ENCODE measurements around the gene TRIM2.

TRIM2 gene

DNA sequence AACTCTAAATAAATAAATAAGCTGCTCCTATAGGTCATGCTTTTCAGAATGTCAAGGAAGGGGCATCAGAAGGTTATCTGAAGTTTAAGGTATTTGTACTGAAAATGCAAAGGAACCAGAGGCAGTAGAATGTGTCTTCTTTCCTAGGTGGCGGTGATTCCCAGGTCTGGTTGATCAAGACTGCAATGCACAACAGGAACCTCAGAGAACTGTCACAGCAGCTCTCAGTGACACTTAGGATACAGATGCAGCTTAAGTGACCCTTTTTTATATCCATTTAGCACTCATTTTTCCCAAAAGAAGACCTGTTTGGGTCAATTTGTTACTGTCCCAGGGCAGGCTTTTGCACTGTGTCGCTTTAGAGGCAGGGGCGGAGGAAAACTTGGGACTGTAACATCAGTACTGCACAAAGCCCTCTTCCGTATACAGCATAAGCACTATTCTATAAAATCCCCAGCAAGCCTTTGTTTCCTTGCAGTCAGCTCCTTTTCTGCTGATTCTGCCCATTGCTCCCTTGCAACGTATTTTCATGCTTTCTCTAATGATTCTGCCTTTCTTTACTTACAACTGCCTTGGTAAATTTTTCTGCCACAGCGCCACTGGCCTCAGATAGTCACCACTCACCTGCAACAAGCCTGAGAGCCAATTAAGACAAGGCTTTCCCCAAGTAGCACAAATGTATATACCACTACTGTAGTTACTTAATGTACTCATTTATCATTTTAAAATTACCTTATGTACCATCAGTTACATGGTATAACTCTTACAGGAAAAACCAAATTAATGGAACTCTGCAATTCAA, 138.7 kb downstream of the TRIM2 start:
- TF ChIP-seq, protein P1, sequence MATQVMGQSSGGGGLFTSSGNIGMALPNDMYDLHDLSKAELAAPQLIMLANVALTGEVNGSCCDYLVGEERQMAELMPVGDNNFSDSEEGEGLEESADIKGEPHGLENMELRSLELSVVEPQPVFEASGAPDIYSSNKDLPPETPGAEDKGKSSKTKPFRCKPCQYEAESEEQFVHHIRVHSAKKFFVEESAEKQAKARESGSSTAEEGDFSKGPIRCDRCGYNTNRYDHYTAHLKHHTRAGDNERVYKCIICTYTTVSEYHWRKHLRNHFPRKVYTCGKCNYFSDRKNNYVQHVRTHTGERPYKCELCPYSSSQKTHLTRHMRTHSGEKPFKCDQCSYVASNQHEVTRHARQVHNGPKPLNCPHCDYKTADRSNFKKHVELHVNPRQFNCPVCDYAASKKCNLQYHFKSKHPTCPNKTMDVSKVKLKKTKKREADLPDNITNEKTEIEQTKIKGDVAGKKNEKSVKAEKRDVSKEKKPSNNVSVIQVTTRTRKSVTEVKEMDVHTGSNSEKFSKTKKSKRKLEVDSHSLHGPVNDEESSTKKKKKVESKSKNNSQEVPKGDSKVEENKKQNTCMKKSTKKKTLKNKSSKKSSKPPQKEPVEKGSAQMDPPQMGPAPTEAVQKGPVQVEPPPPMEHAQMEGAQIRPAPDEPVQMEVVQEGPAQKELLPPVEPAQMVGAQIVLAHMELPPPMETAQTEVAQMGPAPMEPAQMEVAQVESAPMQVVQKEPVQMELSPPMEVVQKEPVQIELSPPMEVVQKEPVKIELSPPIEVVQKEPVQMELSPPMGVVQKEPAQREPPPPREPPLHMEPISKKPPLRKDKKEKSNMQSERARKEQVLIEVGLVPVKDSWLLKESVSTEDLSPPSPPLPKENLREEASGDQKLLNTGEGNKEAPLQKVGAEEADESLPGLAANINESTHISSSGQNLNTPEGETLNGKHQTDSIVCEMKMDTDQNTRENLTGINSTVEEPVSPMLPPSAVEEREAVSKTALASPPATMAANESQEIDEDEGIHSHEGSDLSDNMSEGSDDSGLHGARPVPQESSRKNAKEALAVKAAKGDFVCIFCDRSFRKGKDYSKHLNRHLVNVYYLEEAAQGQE (IDR thresholded peaks at IDR 0.05; ENCODE audit: insufficient read depth in 1 of 2, low read depth in 2 of 2, low read length in 2 of 2) = no peak
- no peak for TF ChIP-seq SIN3A (IDR thresholded peaks at IDR 0.05; ENCODE audit: borderline replicate concordance, insufficient read depth, low read length)
- TF ChIP-seq POLR2AphosphoS5 (IDR thresholded peaks at IDR 0.05; ENCODE audit: low read depth, low read length) = no peak
- no peak for TF ChIP-seq FOXP2 (optimal IDR thresholded peaks at IDR 0.05; ENCODE audit: borderline replicate concordance, extremely low read depth, extremely low read length, insufficient read depth)
- no peak for TF ChIP-seq TAF1 (IDR thresholded peaks at IDR 0.05; ENCODE audit: borderline replicate concordance, insufficient read depth, low read length)

DNA sequence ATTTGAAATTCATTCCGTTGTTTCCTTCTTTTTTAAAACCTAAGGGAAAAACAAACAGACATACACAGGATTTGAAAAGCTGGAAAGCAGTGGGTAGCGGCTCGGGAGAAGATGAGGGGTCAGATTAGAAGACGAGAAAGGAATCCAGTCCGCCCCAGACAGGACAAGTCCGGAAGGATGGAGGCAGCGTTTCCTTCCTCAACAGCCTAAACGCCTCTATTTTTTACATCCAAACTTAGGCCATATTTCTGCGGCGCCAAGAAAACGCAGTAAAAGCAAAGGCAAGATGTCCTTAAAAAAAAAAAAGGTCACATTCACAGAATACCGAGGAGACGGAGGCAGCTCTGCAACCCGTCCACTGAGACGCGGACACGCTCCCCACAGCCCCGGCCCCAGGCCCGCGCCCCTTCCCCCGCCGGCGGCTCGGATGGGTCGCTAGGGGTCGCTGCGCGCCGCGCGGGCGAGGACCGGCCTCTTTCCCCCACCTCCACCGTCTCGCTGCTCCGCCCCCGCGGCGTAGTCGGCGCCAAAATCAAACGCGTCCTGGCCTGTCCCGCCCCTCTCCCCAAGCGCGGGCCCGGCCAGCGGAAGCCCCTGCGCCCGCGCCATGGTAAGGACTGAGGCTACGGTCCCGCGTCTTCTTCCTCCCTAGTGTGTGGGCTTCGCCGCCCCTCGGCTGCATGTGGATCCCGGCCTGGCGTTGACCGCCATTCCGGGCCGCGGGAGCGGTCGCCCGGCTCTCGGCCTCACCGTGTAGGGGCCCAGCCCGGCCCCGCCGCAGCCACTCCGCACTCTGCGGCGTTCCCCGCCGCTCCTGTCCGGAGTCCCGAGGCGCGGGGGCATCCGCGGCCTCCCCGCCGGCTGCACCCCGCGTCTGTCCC, 140.1 kb downstream of the TRIM2 start, which contains the start of gene MND1:
TSS of gene MND1 (plus strand) at position 558 of the 881 bp plus-strand sequence. CDS start at position 608, 50 bp downstream.
- TF ChIP-seq POLR2AphosphoS5 (IDR thresholded peaks at IDR 0.05; ENCODE audit: low read depth, low read length) (peak; percentile 75; the same call in 1 of the 2 replicates), TAF1 (IDR thresholded peaks at IDR 0.05; ENCODE audit: borderline replicate concordance, insufficient read depth, low read length) (0 out of 2 replicates have a peak, but pooled peaks have one; percentile 29), FOXP2 (optimal IDR thresholded peaks at IDR 0.05; ENCODE audit: borderline replicate concordance, extremely low read depth, extremely low read length, insufficient read depth) (peak; percentile 59), SIN3A (IDR thresholded peaks at IDR 0.05; ENCODE audit: borderline replicate concordance, insufficient read depth, low read length) (no peak)
- TF ChIP-seq, protein P1 (IDR thresholded peaks at IDR 0.05; ENCODE audit: insufficient read depth in 1 of 2, low read depth in 2 of 2, low read length in 2 of 2) = 0 out of 4 replicates have a peak, but pooled peaks have one; percentile 5 to 15

DNA sequence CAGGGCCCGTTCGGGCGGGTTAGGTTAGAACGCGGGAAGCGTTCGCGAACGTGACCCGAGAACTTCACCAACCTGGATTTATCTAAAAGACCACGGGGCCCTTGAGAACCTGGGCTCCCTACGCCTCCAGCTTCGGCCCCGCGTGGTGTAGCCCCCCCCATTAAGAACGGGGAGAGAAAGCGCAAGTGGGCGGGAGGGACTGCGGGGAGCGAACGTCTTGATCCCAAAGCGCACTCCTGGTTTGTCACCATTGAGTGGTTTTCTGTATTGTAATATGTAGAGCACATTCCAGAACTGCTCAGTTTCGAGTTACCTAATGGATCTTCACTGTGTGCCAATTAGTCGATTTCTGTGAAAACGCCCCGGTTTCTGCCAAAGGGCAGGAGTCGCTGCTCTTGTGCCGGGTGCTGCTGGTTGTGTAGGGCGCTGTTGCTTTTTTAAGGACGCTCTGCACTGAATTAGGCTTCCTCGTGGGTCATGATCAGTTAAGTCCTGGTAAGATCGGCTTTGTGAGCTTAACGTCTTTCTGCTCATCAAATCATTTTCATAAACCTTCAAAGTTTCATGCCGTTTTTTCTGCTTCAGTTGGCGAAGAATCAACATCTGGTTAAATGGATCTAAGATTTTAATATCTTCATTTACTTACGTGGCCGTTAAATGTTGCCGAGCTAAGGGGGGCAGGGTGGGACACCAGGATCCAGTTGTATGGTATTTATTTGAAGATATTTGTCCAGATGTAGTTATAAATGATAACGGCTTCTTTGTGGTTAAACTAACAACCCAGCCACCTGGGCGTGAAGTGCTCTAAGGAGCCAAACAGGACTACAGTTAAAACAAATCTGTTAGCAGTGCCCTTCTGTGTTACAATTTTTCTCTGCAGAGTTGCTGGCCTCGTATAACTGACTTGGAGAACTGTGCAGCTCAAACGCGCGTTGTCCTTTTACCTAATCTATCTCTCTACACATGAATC, 141.1 kb downstream of the TRIM2 start:
- TF ChIP-seq, protein P1 (IDR thresholded peaks at IDR 0.05; ENCODE audit: insufficient read depth in 1 of 2, low read depth in 2 of 2, low read length in 2 of 2) = no peak
- TF ChIP-seq SIN3A (IDR thresholded peaks at IDR 0.05; ENCODE audit: borderline replicate concordance, insufficient read depth, low read length) (no peak), POLR2AphosphoS5 (IDR thresholded peaks at IDR 0.05; ENCODE audit: low read depth, low read length) (no peak), FOXP2 (optimal IDR thresholded peaks at IDR 0.05; ENCODE audit: borderline replicate concordance, extremely low read depth, extremely low read length, insufficient read depth) (no peak), TAF1 (IDR thresholded peaks at IDR 0.05; ENCODE audit: borderline replicate concordance, insufficient read depth, low read length) (no peak)

DNA sequence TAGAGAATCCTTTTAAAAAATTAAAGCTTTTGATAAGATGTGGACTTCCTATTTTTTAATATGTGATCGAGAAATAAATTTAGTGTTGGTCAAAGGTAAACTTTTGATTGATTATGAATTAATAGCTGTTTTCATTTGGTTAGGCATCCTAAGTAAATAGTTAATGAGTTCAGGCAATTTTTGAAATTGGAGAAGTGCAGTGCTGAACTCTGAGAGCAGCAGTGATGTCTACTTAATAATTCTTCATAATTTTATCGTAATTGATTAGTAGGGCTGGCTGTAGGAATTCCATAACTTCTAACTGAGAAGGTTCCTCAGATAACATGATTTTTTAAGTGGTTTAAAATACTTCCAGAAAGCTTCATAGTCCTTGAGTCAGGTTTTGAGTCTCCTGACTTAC, 141.8 kb downstream of the TRIM2 start:
- TF ChIP-seq FOXP2 (optimal IDR thresholded peaks at IDR 0.05; ENCODE audit: borderline replicate concordance, extremely low read depth, extremely low read length, insufficient read depth) (no peak), TAF1 (IDR thresholded peaks at IDR 0.05; ENCODE audit: borderline replicate concordance, insufficient read depth, low read length) (no peak), POLR2AphosphoS5 (IDR thresholded peaks at IDR 0.05; ENCODE audit: low read depth, low read length) (no peak), SIN3A (IDR thresholded peaks at IDR 0.05; ENCODE audit: borderline replicate concordance, insufficient read depth, low read length) (no peak)
- TF ChIP-seq, protein P1 (IDR thresholded peaks at IDR 0.05; ENCODE audit: insufficient read depth in 1 of 2, low read depth in 2 of 2, low read length in 2 of 2) = no peak
